ENCODE data around the gene SNRPN.

DNA sequence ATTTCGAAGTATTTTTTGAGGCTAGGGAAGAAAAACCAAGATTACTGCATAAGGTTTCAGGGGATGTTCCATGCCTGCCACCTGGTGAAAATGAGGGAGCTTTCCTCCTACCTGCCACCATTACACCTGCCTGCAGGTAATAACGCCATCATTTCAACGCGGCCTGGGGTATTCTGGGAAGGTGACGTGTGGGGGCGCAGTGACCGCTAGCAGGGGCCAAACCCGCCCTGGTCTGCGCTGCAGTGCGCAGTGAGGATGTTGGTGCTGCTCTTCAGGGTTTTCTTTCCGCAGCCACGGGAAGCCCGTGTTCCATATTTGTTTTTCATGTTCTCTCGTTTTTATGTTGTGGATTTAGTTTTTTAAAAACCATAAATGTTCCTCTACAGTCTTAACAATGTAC is 37.4 kb upstream of the SNRPN start:
- TF ChIP-seq, protein P1, sequence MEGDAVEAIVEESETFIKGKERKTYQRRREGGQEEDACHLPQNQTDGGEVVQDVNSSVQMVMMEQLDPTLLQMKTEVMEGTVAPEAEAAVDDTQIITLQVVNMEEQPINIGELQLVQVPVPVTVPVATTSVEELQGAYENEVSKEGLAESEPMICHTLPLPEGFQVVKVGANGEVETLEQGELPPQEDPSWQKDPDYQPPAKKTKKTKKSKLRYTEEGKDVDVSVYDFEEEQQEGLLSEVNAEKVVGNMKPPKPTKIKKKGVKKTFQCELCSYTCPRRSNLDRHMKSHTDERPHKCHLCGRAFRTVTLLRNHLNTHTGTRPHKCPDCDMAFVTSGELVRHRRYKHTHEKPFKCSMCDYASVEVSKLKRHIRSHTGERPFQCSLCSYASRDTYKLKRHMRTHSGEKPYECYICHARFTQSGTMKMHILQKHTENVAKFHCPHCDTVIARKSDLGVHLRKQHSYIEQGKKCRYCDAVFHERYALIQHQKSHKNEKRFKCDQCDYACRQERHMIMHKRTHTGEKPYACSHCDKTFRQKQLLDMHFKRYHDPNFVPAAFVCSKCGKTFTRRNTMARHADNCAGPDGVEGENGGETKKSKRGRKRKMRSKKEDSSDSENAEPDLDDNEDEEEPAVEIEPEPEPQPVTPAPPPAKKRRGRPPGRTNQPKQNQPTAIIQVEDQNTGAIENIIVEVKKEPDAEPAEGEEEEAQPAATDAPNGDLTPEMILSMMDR (IDR thresholded peaks at IDR 0.05; ENCODE audit: low read depth, low read length): no peak
- no peak for TF ChIP-seq EZH2phosphoT487 (IDR thresholded peaks at IDR 0.05; ENCODE audit: low read depth)

Measured in OCI-LY3 (cell line).